PC-3 (cell line): ENCODE measurements around the gene WDR72. TPM values are rescaled to one million over a fixed set of nuclear protein-coding genes. Genes with fewer than 3 reads are reported as not detected.

Experiments
- ATAC-seq: fragments of 200-7000 bp; cut with Tn5 transposase; 2 replicates; pipeline ENCODE4 v1.9.1; 2020; ENCODE audit warnings: mild to moderate bottlenecking, moderate library complexity
- BruUV-seq: library from RNA; stranded (reverse); fragments of 400-500 nt; replicated peaks from 2 replicates; lab custom pipeline; 2021; lab: Mats Ljungman, UMichigan
- CTCF ChIA-PET: fragments of 300-600 bp; sonication (Branson Sonifier 250); formaldehyde crosslinking; loops from one replicate; lab custom pipeline; 2022; ENCODE audit warnings: antibody characterized with exemption; lab: Charles Lee
- POLR2A ChIA-PET: fragments of 300-600 bp; sonication (Branson Sonifier 250); formaldehyde crosslinking; loops from one replicate; lab custom pipeline; 2022; ENCODE audit warnings: antibody characterized with exemption; ENCODE audit not compliant: unreplicated experiment; lab: Charles Lee
- DNase-seq: peaks from one replicate; pipeline ENCODE4 v3.0.0-alpha.2; 2015
- H2AFZ ChIP-seq: fragments of 300-600 bp; sonication (generic); 2 replicates; pipeline ENCODE4 v1.6.0; 2016; ENCODE audit warnings: antibody characterized with exemption, low read length
- H3F3A ChIP-seq: fragments of 300-600 bp; sonication (generic); one replicate; pipeline ENCODE4 v1.6.0; 2017; ENCODE audit warnings: antibody characterized with exemption, low read length, control low read depth, mild to moderate bottlenecking; ENCODE audit not compliant: unreplicated experiment
- H3K27ac ChIP-seq: fragments of 300-600 bp; sonication (generic); 2 replicates; pipeline ENCODE4 v1.5.1; 2016; ENCODE audit warnings: mild to moderate bottlenecking, low read length
- H3K27me3 ChIP-seq: fragments of 300-600 bp; sonication (generic); 2 replicates; pipeline ENCODE4 v1.6.1; 2016; ENCODE audit warnings: low read length, mixed read lengths
- H3K36me3 ChIP-seq: fragments of 300-600 bp; sonication (generic); 2 replicates; pipeline ENCODE4 v1.6.1; 2016; ENCODE audit warnings: low read depth, mixed run types, low read length, mixed read lengths
- H3K4me1 ChIP-seq: fragments of 300-600 bp; sonication (generic); 2 replicates; pipeline ENCODE4 v1.5.1; 2016; ENCODE audit warnings: low read length; ENCODE audit not compliant: insufficient read depth
- H3K4me2 ChIP-seq: fragments of 300-600 bp; sonication (generic); 2 replicates; pipeline ENCODE4 v1.6.0; 2016; ENCODE audit warnings: low read length
- H3K4me3 ChIP-seq: fragments of 300-600 bp; sonication (generic); 2 replicates; pipeline ENCODE4 v1.5.1; 2016; ENCODE audit warnings: mild to moderate bottlenecking, low read length, mixed read lengths
- H3K79me2 ChIP-seq: fragments of 300-600 bp; sonication (generic); 2 replicates; pipeline ENCODE4 v1.6.1; 2017; ENCODE audit warnings: low read length, mixed read lengths
- H3K9ac ChIP-seq: fragments of 300-600 bp; sonication (generic); 2 replicates; pipeline ENCODE4 v1.6.0; 2016; ENCODE audit warnings: mild to moderate bottlenecking, low read length
- H3K9me2 ChIP-seq: fragments of 300-600 bp; sonication (generic); replicated peaks from 2 replicates; pipeline ENCODE4 v1.6.1; 2016; ENCODE audit warnings: mixed run types, low read length, mixed read lengths
- H3K9me3 ChIP-seq: fragments of 300-600 bp; sonication (generic); 2 replicates; pipeline ENCODE4 v1.6.1; 2016; ENCODE audit warnings: low read length, mixed read lengths
- H4K20me1 ChIP-seq: fragments of 300-600 bp; sonication (generic); 2 replicates; pipeline ENCODE4 v1.6.1; 2016; ENCODE audit warnings: low read length, mixed read lengths
- CTCF ChIP-seq: fragments of 300-600 bp; sonication (generic); conservative IDR thresholded peaks from 2 replicates; pipeline ENCODE4 v1.5.1; 2017; ENCODE audit warnings: antibody characterized with exemption, low read depth, mild to moderate bottlenecking, low read length
- EZH2 ChIP-seq: fragments of 300-600 bp; sonication (generic); IDR thresholded peaks from one replicate; pipeline ENCODE4 v1.6.1; 2017; ENCODE audit warnings: antibody characterized with exemption, mild to moderate bottlenecking, low read length; ENCODE audit not compliant: unreplicated experiment
- EZH2phosphoT487 ChIP-seq: fragments of 300-600 bp; sonication (generic); IDR thresholded peaks from 2 replicates; pipeline ENCODE4 v1.6.1; 2018; ENCODE audit warnings: mild to moderate bottlenecking, antibody characterized with exemption, low read length, borderline replicate concordance
- intact Hi-C: fragments of 100-400 bp; cut with micrococcal nuclease; formaldehyde crosslinking; loops from 2 replicates; pipeline ENCODE4 v1.9.0; 2023
- total RNA-seq: library from RNA; depleted of rRNA; stranded (reverse); fragments of >200 nt; gene quantifications from 2 replicates; pipeline ENCODE4 v1.2.3, GENCODE V29; 2014

The WDR72 gene
- total RNA-seq, 1 experiment from 2014 or later, result 5.9 TPM

GRCh38 chr15:53627279-53627678, 132.2 kb downstream of the WDR72 start:
- peaks cover 7% of the 10 kb centered on the region for H3K27me3 ChIP-seq
- H3K9me3 ChIP-seq, result no peaks in the 10 kb centered on the region
- H3K9ac ChIP-seq, result no peak overlapping the region
- ChIA-PET CTCF (no interaction called here), POLR2A (no interaction called here)
- TF ChIP-seq CTCF (no peak), EZH2phosphoT487 (no peak), EZH2 (no peak)
- H3F3A ChIP-seq, result no peaks in the 10 kb centered on the region
- no peak overlapping the region for H3K4me2 ChIP-seq
- H3K4me3 ChIP-seq, result no peak overlapping the region
- H3K27ac ChIP-seq, result no peak overlapping the region
- no TSS peak for BruUV-seq
- DNase-seq (no peak), ATAC-seq (no peak)
- no peaks in the 10 kb centered on the region for H4K20me1 ChIP-seq
- H3K4me1 ChIP-seq, result no peaks in the 10 kb centered on the region
- H3K9me2 ChIP-seq, result no peaks in the 10 kb centered on the region
- no peaks in the 10 kb centered on the region for H3K79me2 ChIP-seq
- H3K36me3 ChIP-seq, result no peaks in the 10 kb centered on the region
- intact Hi-C loops, result no loop called here
- no peak overlapping the region for H2AFZ ChIP-seq

GRCh38 chr15:53625962-53626845, 133.3 kb downstream of the WDR72 start:
- H3K27ac ChIP-seq, result no peak overlapping the region
- POLR2A ChIA-PET, result no interaction called here
- no peak overlapping the region for H3K4me2 ChIP-seq
- H3K9ac ChIP-seq, result no peak overlapping the region
- H3K27me3 ChIP-seq, result peaks cover 7% of the 10 kb centered on the region
- no peak for DNase-seq
- CTCF ChIA-PET, result no interaction called here
- TF ChIP-seq EZH2phosphoT487 (no peak), CTCF (no peak), EZH2 (no peak)
- H2AFZ ChIP-seq, result no peak overlapping the region
- no peaks in the 10 kb centered on the region for H3K9me3 ChIP-seq
- no peak overlapping the region for H3K4me3 ChIP-seq
- ATAC-seq, result no peak
- intact Hi-C loops, result no loop called here
- H3F3A ChIP-seq, result no peaks in the 10 kb centered on the region
- BruUV-seq, result no TSS peak
- H3K4me1 ChIP-seq, result no peaks in the 10 kb centered on the region
- H3K36me3 ChIP-seq, result no peaks in the 10 kb centered on the region
- H3K9me2 ChIP-seq, result no peaks in the 10 kb centered on the region
- no peaks in the 10 kb centered on the region for H3K79me2 ChIP-seq
- no peaks in the 10 kb centered on the region for H4K20me1 ChIP-seq

DNA sequence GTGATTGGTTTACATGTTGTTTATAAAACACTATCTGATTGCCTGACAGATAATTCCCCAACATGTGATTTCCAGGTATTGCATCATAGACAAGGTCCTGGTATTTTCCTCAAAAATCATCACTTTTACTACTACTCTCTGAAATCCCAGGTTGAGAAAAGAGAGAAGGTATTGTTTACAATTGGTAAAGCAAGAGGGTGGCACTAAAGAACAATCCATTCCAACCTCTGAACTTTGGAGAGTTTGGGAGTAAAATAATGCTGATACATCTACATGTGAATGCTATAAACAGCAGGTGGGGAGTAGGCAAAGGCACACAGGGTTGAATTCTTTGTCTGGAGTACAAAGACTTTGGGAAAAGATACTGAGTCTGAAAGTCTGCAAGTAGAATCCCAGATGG, 134.2 kb downstream of the WDR72 start:
- H3K79me2 ChIP-seq, result no peaks in the 10 kb centered on the region
- H3K9me3 ChIP-seq, result no peaks in the 10 kb centered on the region
- DNase-seq (no peak), ATAC-seq (no peak)
- no peaks in the 10 kb centered on the region for H3K9me2 ChIP-seq
- no peaks in the 10 kb centered on the region for H3K36me3 ChIP-seq
- H3K9ac ChIP-seq, result no peak overlapping the region
- no TSS peak for BruUV-seq
- H3F3A ChIP-seq, result no peaks in the 10 kb centered on the region
- H3K4me1 ChIP-seq, result no peaks in the 10 kb centered on the region
- no peak overlapping the region for H3K27ac ChIP-seq
- intact Hi-C loops, result no loop called here
- TF ChIP-seq EZH2 (no peak), CTCF (no peak), EZH2phosphoT487 (no peak)
- H4K20me1 ChIP-seq, result no peaks in the 10 kb centered on the region
- CTCF ChIA-PET, result no interaction called here
- no peak overlapping the region for H3K4me2 ChIP-seq
- no peak overlapping the region for H2AFZ ChIP-seq
- H3K27me3 ChIP-seq, result peaks cover 7% of the 10 kb centered on the region
- no peak overlapping the region for H3K4me3 ChIP-seq
- POLR2A ChIA-PET, result no interaction called here
